AML-193 (cell line): Measurements from ENCODE around the gene DEK.
"Not testable (repeated sequence)": the region's sequence is repeated elsewhere in the genome, so short reads cannot be mapped to it uniquely, and the experiment has no call there.

Experiments used
- DNase-seq, 2 experiments: peaks; one replicate each; lab custom pipeline; 2025; lab: John Stamatoyannopoulos, UW

Gene DEK

DNA sequence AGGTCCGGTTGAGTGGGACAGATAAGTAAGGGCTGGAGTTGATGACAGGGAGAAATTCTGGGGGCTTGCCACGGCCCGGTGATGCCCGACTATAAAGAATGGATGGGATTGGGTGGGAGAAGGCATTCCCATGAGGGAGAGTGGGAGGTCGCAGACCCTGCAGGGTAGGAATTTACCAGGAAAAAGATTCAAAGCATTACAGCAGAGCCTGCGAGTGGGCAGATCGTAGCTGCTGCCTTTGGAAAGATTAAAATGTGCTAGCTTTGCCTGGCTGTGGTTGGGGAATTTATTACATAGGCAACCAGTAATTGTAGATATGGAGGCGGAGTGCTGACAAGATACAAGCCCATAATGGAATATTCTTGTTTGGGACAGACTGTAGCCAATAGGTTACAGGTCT, 59.6 kb downstream of the DEK start:
- DNase-seq: no peak

DNA sequence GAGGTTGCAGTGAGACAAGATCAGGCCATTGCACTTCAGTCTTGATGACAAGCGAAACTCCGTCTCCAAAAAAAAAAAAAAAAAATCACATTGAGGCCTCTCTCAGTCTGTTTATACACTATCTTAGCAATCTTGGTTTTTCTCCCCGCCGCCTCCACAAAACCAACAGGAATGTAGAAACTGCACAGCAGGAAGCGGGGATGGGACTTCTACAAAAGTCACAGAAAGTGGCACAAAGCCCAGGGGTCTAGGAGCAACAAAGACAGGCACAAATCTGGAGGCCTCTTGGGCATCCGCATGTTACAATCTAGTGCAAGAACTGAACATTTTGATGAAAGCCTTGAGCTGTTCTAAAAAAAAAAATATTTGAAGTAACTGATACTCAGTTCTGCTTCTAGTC, 60.5 kb downstream of the DEK start:
- no peak for DNase-seq

DNA sequence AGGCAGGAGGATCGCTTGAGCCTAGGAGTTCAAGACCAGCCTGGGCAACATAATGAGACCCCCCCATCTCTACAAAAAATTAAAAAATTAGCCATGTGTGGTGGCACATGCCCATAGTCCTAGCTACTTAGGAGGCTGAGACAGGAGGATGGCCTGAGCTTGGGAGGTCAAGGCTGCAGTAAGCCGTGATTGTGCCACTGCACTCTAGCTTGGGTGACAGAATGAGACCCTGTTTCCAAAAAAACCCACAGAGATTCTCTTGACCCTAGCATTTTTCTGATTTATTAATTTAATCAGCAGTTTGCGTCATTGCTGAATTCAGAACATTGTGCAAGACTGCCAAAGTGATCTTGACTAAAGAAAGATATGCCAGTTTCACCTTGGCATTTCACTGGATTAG, 72.3 kb downstream of the DEK start:
- DNase-seq: no peak

DNA sequence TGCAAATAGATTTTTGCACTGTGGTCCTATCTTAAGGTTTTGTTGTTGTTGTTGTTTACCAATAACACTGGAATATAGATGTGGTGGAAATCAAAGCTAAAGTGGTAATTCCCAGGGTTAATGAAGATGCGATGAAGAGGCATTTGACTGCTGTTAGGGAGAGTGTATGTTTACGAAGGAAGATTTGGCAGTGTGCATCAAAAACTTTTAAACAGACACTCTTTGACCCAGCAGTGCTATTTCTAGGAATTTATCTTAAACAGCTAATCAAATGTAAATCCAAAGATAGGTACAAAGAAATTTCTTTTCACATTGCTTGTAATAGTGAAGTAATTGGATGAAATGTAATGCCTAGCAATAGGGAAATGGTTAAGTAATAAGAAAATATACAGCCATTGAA, 75.1 kb downstream of the DEK start:
- DNase-seq: no peak

DNA sequence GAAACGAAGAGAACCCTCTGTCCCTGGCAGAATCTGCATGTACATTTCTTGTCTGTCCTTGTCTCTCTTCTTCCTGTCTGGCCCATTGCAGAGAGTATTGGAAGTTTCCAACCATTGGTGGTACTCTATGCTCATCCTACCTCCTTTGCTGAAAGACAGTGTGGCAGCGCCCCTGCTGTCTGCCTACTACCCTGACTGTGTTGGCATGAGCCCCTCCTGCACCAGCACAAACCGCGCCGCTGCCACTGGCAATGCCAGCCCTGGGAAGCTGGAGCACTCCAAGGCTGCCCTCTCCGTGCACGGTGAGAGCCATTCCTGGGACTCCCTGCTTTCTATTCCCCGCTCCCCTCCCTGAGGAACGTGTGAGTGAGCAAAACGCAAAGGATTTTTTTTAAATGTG, 76.6 kb downstream of the DEK start:
- DNase-seq: no peak

DNA sequence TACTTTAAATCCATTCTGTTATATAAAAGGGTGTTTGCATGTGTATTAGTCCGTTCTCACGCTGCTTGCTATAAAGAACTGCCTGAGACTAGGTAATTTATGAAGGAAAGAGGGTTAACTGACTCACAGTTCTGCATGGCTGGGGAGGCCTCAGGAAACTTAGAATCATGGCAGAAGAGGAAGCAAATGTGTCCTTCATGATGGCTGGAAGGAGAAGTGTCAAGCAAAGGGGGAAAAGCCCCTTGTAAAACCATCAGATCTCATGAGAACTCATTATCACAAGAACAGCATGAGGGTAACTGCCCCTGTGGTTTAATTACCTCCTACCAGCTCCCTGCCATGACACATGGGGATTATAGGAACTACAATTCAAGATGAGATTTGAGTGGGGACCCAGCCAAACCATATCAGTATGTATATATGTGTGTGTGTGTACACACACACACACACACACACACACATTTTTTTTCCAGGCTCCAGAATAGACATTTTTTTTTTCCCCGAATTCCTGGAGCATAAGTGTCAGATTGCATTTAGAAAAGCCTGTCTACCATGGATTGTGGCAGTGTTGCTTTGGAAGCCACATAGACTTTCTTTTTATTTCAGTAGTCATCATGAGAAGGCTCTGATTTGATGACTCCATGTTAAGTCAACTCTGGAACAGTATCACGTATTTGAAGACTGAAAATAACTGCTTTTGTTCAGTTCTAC, 77.6 kb downstream of the DEK start:
- DNase-seq: no peak

DNA sequence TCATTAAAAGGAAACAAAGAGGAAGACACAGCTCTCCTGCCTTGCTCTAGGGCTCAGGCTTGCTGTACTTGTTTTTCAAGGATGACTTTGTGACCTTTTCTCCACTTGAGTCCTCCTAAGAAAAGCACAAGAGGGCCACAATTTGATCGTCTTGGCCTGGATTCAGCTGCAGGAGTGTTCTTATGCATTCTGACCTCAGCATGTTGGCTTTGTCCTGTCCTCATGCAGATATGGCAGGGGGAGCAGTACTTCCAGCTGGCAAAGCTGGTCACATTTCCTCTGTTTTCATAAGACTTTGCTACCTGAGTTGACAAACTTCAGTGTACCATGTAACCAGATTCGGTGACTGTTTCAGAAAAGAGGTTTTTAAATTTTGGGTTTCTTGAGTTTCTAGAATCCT, 78.3 kb downstream of the DEK start:
- no peak for DNase-seq

DNA sequence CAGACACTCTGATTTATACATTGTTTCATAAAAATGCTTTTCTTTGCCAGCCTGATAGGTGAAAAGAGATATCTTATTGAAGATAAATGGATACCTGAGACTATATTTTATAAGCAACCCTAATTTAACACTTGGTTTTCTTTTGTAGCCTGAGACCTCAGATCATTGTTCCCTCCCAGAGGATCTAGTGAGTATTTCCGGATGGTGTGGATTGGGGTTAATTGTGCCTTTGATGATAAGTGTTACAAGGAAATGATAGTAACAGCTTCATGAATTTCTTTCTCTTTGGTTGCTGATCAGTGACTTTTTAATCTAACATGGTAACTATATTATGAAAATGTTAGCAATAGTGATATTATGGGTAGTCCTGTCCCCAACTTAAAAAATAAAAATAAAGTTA, 78.7 kb downstream of the DEK start:
- DNase-seq: no peak

DNA sequence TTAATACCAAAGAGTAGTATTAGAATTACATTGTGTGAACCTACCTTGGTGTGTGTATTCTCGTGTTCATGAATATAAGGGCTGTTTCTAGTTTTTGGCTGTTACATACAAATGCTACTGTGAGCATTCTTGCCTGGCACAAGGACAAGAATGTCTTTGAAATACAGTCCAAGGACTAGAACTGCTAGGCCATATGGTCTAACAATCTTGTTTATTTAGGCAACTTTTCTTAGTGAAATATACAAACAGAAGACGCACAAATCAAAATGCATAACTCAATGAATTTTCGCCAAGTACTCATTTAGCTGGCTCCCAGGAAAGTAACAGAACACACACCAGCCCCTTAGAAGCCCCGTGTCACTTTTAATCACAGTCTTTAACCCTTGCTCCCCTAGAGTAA, 80.6 kb downstream of the DEK start:
- no peak for DNase-seq

DNA sequence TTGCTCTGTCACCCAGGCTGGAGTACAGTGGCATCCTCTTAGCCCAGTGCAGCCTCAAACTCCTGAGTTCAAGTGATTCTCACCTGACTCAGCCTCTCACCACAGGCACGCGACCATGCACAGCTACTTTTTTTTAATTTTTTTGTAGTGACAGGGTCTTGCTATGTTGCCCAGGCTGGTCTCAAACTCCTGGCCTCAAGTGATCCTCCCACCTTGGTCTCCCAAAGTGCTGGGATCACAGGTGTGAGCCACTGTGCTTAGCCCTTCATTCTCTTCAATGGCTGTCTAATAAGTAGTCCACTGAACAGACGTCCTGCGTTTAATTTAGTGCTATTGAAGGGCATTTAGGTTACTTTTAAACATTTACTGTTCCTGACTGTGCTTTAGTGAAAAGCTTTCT, 81.8 kb downstream of the DEK start:
- DNase-seq: no peak

DNA sequence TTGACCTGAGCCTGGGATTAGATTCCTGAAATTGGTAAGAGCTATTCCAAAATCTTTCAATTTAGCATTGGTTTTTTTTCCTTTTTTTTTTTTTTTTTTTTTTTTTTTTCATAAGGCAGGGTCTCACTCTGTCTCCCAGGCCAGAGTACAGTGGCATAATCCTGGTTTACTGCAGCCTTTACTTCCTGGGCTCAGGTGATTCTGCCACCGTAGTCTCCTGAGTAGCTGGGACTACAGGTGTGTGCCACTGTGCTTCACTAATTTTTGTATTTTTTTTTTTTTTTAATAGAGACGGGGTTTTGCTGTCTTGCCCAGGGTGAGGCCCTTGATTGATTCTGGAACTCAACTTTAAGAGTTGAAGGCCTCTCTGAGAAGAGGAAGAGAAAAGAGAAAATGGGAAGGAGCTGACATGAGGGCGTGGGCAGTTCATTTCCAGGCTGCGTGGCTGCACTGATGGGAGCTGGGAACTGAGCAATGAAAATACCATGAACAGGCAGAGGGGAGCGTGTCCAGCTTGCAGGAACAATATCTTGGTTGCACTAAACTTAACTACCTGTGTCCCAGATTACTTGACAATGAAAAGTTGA, 84.5 kb downstream of the DEK start:
- no peak for DNase-seq

DNA sequence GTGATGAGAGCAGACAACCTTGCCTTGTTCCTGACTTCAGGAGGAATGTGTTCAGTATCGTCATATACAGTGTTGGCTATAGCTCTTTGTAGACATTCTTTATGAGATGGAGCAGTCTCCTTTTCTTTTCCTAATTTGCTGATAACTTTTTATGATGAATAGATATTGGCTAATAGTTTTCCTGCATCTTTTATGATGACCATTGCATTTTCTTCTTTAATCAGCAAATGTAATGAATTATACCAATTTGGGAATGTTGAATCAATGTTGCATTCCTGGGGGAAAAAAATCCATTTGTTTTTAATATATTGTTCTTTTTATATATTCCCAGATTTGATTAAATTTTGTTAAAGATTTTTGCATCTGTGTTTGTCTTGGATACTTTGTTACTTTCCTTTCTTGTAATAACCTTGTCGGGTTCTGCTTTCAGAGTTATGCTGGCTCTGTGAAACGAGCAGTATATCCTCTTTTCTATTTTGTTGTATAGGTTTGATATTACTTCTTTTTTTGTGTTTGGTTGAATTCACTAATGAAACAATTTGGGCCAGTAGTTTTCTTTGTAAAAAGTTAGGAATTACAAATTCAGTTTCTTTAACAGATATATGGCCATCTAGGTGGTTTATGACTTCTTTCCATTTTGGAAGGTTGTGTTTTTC, 85.2 kb downstream of the DEK start:
- no peak for DNase-seq

DNA sequence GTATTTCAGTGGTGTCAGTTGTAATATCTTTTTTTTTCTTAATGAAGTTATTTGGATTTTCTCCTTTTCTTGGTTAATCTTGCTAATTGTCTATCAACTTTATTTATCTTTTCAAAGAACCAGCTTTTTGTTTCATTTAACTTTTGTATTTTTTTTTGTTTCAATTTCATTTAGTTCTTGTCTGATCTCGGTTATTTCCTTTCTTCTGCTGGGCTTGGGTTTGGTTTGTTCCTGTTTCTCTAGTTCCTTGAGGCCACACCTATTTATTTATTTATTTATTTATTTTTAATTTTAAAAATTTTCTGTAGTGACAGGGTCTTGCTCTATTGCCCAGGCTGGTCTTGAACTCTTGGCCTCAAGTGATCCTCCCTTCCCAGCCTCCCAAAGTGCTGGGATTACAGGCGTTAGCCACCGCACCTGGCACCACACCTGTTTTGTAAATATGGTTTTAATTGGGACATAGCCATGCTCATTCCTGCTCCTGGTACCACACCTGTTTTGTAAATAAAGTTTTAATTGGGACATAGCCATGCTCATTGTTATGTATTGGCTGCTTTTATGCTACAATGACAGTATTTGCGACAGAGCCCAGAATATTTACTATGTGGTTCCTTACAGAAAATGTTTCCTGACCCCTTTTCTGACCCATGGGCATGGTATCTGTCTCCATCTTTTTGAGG, 86.9 kb downstream of the DEK start:
- no peak for DNase-seq

DNA sequence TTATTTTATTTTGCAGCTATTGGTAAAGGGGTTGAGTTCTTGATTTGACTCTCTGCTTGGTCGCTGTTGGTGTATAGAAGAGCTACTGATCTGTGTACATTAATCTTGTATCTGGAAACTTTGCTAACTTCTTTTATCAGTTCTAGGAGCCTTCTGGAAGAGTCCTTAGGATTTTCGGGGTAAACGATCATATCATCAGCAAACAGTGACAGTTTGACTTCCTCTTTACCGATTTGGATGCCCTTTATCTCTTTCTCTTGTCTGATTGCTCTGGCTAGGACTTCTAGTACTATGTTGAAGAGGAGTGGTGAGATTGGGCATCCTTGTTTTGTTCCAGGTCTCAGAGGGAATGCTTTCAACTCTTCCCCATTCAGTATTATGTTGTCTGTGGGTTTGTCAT, 88.1 kb downstream of the DEK start:
- not testable (repeated sequence) for DNase-seq
